ENCODE data around the gene LYPLAL1. TPM values are rescaled to one million over a fixed set of nuclear protein-coding genes. Genes with fewer than 3 reads are reported as not detected.

Gene LYPLAL1
- total RNA-seq, 1 experiment from 2014 or later, result 21.1 TPM

- H3K9me3 ChIP-seq (ENCODE audit: control insufficient read depth, low read depth, low read length), result no peaks in the 10 kb centered on the region
- no peak overlapping the region for H3K23ac ChIP-seq (ENCODE audit: insufficient read length, low read depth, low read length)
- H2BK20ac ChIP-seq (ENCODE audit: low read depth, low read length, poor library complexity, severe bottlenecking), result no peak overlapping the region
- no peak overlapping the region for H4K5ac ChIP-seq (ENCODE audit: insufficient read length, low read depth, low read length)
- no CpG with 5 or more reads among the region's 1 CpG for WGBS (ENCODE audit: extremely low coverage, insufficient read length, low lambda C conversion rate)
- no peak overlapping the region for H3K14ac ChIP-seq (ENCODE audit: insufficient read depth, low read length)
- Mint-ChIP-seq H3K36me3 (ENCODE audit: insufficient read depth in 1 of 3, low read depth in 3 of 3) (no peaks in the 10 kb centered on the region), H3K9me3 (no peaks in the 10 kb centered on the region), H3K4me3 (no peak overlapping the region), H3K4me1 (peaks cover 4 to 6% of the 10 kb centered on the region in 2 experiments), H3K27me3 (ENCODE audit: low read depth) (no peaks in the 10 kb centered on the region), H3K27ac (no peak overlapping the region)
- no peak overlapping the region for H2AFZ ChIP-seq (ENCODE audit: low read length)
- H3K56ac ChIP-seq (ENCODE audit: insufficient read length, low read depth, low read length), result no peak overlapping the region
- no peaks in the 10 kb centered on the region for H3K79me1 ChIP-seq (ENCODE audit: insufficient read depth, low read depth, low read length, poor library complexity, severe bottlenecking)
- H2BK5ac ChIP-seq (ENCODE audit: insufficient read length, low read length), result no peak overlapping the region
- no peak overlapping the region for H3T11ph ChIP-seq (ENCODE audit: low read length)
- H3K23me2 ChIP-seq (ENCODE audit: insufficient read length, low read depth, low read length, poor library complexity, severe bottlenecking), result no peaks in the 10 kb centered on the region
- H3K4me1 ChIP-seq (ENCODE audit: insufficient read depth, low read length), result no peaks in the 10 kb centered on the region
- H3K4ac ChIP-seq (ENCODE audit: low read depth, low read length), result no peak overlapping the region
- no peak overlapping the region for H3K9ac ChIP-seq (ENCODE audit: extremely low read depth, insufficient read length, low read length)
- no peaks in the 10 kb centered on the region for H3K27me3 ChIP-seq (ENCODE audit: insufficient read depth, low read length)
- no peak overlapping the region for H2BK12ac ChIP-seq (ENCODE audit: insufficient read length, low read depth, low read length)
- no peak overlapping the region for H4K91ac ChIP-seq (ENCODE audit: insufficient read length, low read depth, low read length)
- no peaks in the 10 kb centered on the region for H3K79me2 ChIP-seq (ENCODE audit: insufficient read depth, low read length)
- H2BK120ac ChIP-seq (ENCODE audit: low read depth, low read length, poor library complexity, severe bottlenecking), result no peak overlapping the region
- no peak overlapping the region for H4K8ac ChIP-seq (replicated peaks; ENCODE audit: insufficient read length, low read depth, low read length)
- TF ChIP-seq CTCF (conservative IDR thresholded peaks at IDR 0.05), result no peak
- no peak overlapping the region for H3K4me2 ChIP-seq (ENCODE audit: insufficient read depth, insufficient read length, low read length)
- no peak overlapping the region for H2BK15ac ChIP-seq (ENCODE audit: low read depth, low read length)
- H4K20me1 ChIP-seq (ENCODE audit: control insufficient read depth, insufficient read depth, insufficient read length), result no peaks in the 10 kb centered on the region
- no peak for DNase-seq
- no peak overlapping the region for H3K18ac ChIP-seq (ENCODE audit: insufficient read length, low read depth, low read length)
- H3K27ac ChIP-seq (ENCODE audit: insufficient read length, low read depth, low read length), result no peak overlapping the region
- no peak overlapping the region for H2AK5ac ChIP-seq (ENCODE audit: insufficient read length, low read length)
Observed at GRCh38 chr1:219130366-219130935, 43.2 kb upstream of the LYPLAL1 start.
